Natural killer cell (primary cell): ENCODE data around the gene RPS4Y1. TPM values are rescaled to one million over a fixed set of nuclear protein-coding genes. Genes with fewer than 3 reads are reported as not detected.
A peak's percentile ranks its signal among the peaks of the same experiment; 100 is the strongest.

Experiments
- ATAC-seq, 3 donors: fragments of 150-1000 bp in 2 of 3; fragments of 200-7000 bp in 1 of 3; cut with Tn5 transposase; 1 replicate in 1 of 3; 2 replicates in 2 of 3; pipeline ENCODE4 v1.10.0; 2021; ENCODE audit warnings: mild to moderate bottlenecking in 2 of 3, moderate library complexity in 2 of 3
- DNase-seq, 2 donors: peaks; one replicate each; pipeline versions ENCODE4 v3.0.0 to v3.0.0-alpha.2; 2013 to 2021; ENCODE audit warnings: mixed read lengths in 1 of 2
- H3K27ac ChIP-seq: one replicate; pipeline ENCODE4 v1.5.1; 2013; ENCODE audit warnings: mild to moderate bottlenecking, low read length
- H3K27me3 ChIP-seq: one replicate; pipeline ENCODE4 v1.6.1; 2013; ENCODE audit warnings: low read length; ENCODE audit not compliant: control insufficient read depth, insufficient read depth
- H3K36me3 ChIP-seq: one replicate; pipeline ENCODE4 v1.6.1; 2013; ENCODE audit warnings: low read length; ENCODE audit not compliant: control insufficient read depth, insufficient read depth
- H3K4me1 ChIP-seq: one replicate; pipeline ENCODE4 v1.6.1; 2013; ENCODE audit warnings: low read length; ENCODE audit not compliant: control insufficient read depth, insufficient read depth
- H3K4me3 ChIP-seq: one replicate; pipeline ENCODE4 v1.5.1; 2013; ENCODE audit warnings: low read length
- H3K9me3 ChIP-seq: one replicate; pipeline ENCODE4 v1.6.1; 2013; ENCODE audit warnings: low read length; ENCODE audit not compliant: control insufficient read depth, insufficient read depth
- H3K27ac Mint-ChIP-seq, 2 donors: one replicate each; pipeline ENCODE4 v1.8.0; 2022; ENCODE audit warnings: mild to moderate bottlenecking in 2 of 2, mixed read lengths in 2 of 2, moderate library complexity in 1 of 2
- H3K27me3 Mint-ChIP-seq, 2 donors: one replicate each; pipeline ENCODE4 v1.8.0; 2022; ENCODE audit warnings: low read depth in 2 of 2, mixed read lengths in 2 of 2
- H3K36me3 Mint-ChIP-seq: one replicate; pipeline ENCODE4 v1.8.0; 2022; ENCODE audit warnings: mixed read lengths
- H3K4me1 Mint-ChIP-seq, 2 donors: one replicate each; pipeline ENCODE4 v1.8.0; 2022; ENCODE audit warnings: mixed read lengths in 2 of 2
- H3K4me3 Mint-ChIP-seq: one replicate; pipeline ENCODE4 v1.8.0; 2022; ENCODE audit warnings: mild to moderate bottlenecking, moderate library complexity, mixed read lengths
- H3K9me3 Mint-ChIP-seq, 2 donors: one replicate each; pipeline ENCODE4 v1.8.0; 2022; ENCODE audit warnings: mixed read lengths in 2 of 2
- CTCF ChIP-seq: fragments of 200-600 bp; IDR thresholded peaks from one replicate; pipeline ENCODE4 v1.8.0; 2022; ENCODE audit warnings: antibody characterized with exemption
- WGBS: methylation state at CpG from one replicate; pipeline ENCODE4 v1.1.7; 2013; ENCODE audit warnings: missing lambda C conversion rate; ENCODE audit not compliant: insufficient coverage; 5-methylcytosine and 5-hydroxymethylcytosine counted together
- intact Hi-C: fragments of 100-400 bp; cut with micrococcal nuclease; formaldehyde crosslinking; loops from one replicate; pipeline ENCODE4 v1.14.2; 2022
- total RNA-seq, 4 donors: library from RNA; stranded (reverse); fragments of 120-200 nt in 1 of 4; gene quantifications; one replicate each; pipeline versions ENCODE4 v1.2.3 to v1.2.4, GENCODE V29; 2013 to 2022

The RPS4Y1 gene
- total RNA-seq, 3 donors from 2014 or later (not counting 1 experiment from before 2014, with no cell fraction given), result 231 to 240 TPM; not detected in 1

- peaks cover 0 to 1% of the 10 kb centered on the region in 2 donors for H3K4me1 Mint-ChIP-seq
- H3K36me3 Mint-ChIP-seq, result no peaks in the 10 kb centered on the region
- DNase-seq (no peak), ATAC-seq (no peak)
- H3K9me3 Mint-ChIP-seq, result no peaks in the 10 kb centered on the region
- TF ChIP-seq CTCF, result no peak
- no peak overlapping the region for H3K27ac ChIP-seq
- WGBS, result no CpG with 5 or more reads among the region's 1 CpG
- H3K36me3 ChIP-seq, result no peaks in the 10 kb centered on the region
- H3K27ac Mint-ChIP-seq, result no peak overlapping the region
- no peak overlapping the region for H3K4me3 Mint-ChIP-seq
- no peak overlapping the region for H3K4me3 ChIP-seq
- peaks cover 4% of the 10 kb centered on the region for H3K9me3 ChIP-seq
- no peaks in the 10 kb centered on the region for H3K27me3 Mint-ChIP-seq
- no peaks in the 10 kb centered on the region for H3K27me3 ChIP-seq
- intact Hi-C loops, result no loop called here
- no peaks in the 10 kb centered on the region for H3K4me1 ChIP-seq
Observed at GRCh38 chrY:2874211-2874610, 32.8 kb downstream of the RPS4Y1 start.

- H3K27ac Mint-ChIP-seq, result no peak overlapping the region
- intact Hi-C loops, result no loop called here
- Histone ChIP-seq H3K4me1 (peaks cover 7% of the 10 kb centered on the region), H3K27ac (no peak overlapping the region), H3K27me3 (no peaks in the 10 kb centered on the region), H3K36me3 (no peaks in the 10 kb centered on the region), H3K9me3 (no peaks in the 10 kb centered on the region), H3K4me3 (no peak overlapping the region)
- H3K9me3 Mint-ChIP-seq, result no peaks in the 10 kb centered on the region
- TF ChIP-seq CTCF, result no peak
- 100% methylated on average over 1 of the region's 1 CpG for WGBS
- no peak overlapping the region for H3K4me3 Mint-ChIP-seq
- DNase-seq, result no peak
- H3K36me3 Mint-ChIP-seq, result no peaks in the 10 kb centered on the region
- no peak for ATAC-seq
- H3K27me3 Mint-ChIP-seq, result peaks cover 0 to 5% of the 10 kb centered on the region in 2 donors
- H3K4me1 Mint-ChIP-seq, result peaks cover 0 to 13% of the 10 kb centered on the region in 2 donors
Observed at GRCh38 chrY:2883561-2883960, 42.2 kb downstream of the RPS4Y1 start.

GRCh38 chrY:2885880-2886279 lies 44.5 kb downstream of the RPS4Y1 start:
- no peak overlapping the region for H3K27ac ChIP-seq
- no peaks in the 10 kb centered on the region for H3K9me3 Mint-ChIP-seq
- 91% methylated on average over 3 of the region's 3 CpGs for WGBS
- DNase-seq, result no peak
- no peaks in the 10 kb centered on the region for H3K27me3 ChIP-seq
- H3K4me3 ChIP-seq, result no peak overlapping the region
- H3K36me3 Mint-ChIP-seq, result no peaks in the 10 kb centered on the region
- intact Hi-C loops, result no loop called here
- H3K9me3 ChIP-seq, result no peaks in the 10 kb centered on the region
- TF ChIP-seq CTCF, result no peak
- no peak overlapping the region for H3K4me3 Mint-ChIP-seq
- peaks cover 0 to 5% of the 10 kb centered on the region in 2 donors for H3K27me3 Mint-ChIP-seq
- no peak overlapping the region for H3K27ac Mint-ChIP-seq
- H3K4me1 Mint-ChIP-seq, result peaks cover 0 to 13% of the 10 kb centered on the region in 2 donors
- peaks cover 7% of the 10 kb centered on the region for H3K4me1 ChIP-seq
- H3K36me3 ChIP-seq, result no peaks in the 10 kb centered on the region
- ATAC-seq, result no peak

GRCh38 chrY:2887386-2887785 lies 46.0 kb downstream of the RPS4Y1 start:
- Histone ChIP-seq H3K4me1 (peaks cover 7% of the 10 kb centered on the region), H3K27ac (no peak overlapping the region), H3K9me3 (no peaks in the 10 kb centered on the region), H3K4me3 (no peak overlapping the region), H3K36me3 (no peaks in the 10 kb centered on the region), H3K27me3 (no peaks in the 10 kb centered on the region)
- ATAC-seq (no peak), DNase-seq (peak in 1 of 2 donors; percentile 56)
- WGBS, result 31% methylated on average over 5 of the region's 5 CpGs
- no peak for TF ChIP-seq CTCF
- Mint-ChIP-seq H3K27ac (peak overlapping the region in 1 of 2 donors; percentile 4), H3K4me3 (no peak overlapping the region), H3K9me3 (no peaks in the 10 kb centered on the region), H3K27me3 (no peaks in the 10 kb centered on the region), H3K4me1 (peaks cover 0 to 13% of the 10 kb centered on the region in 2 donors), H3K36me3 (no peaks in the 10 kb centered on the region)
- intact Hi-C loops, result no loop called here
